ENCODE data around the gene SELENON. TPM values are rescaled to one million over a fixed set of nuclear protein-coding genes. Genes with fewer than 3 reads are reported as not detected.
A peak's percentile ranks its signal among the peaks of the same experiment; 100 is the strongest.

SELENON gene
- total RNA-seq, 1 donor from 2014 or later = 95.9 TPM

- Histone ChIP-seq H3K9me3 (no peaks in the 10 kb centered on the region), H3K4me1 (no peaks in the 10 kb centered on the region), H3K27ac (no peak overlapping the region), H3K27me3 (no peaks in the 10 kb centered on the region), H3K36me3 (no peaks in the 10 kb centered on the region), H3K4me3 (no peak overlapping the region)
- no peak for TF ChIP-seq CTCF (IDR thresholded peaks at IDR 0.05)
- ATAC-seq (no peak), DNase-seq (no peak)
- intact Hi-C loops (cut with DNase I) = no loop called here
Measured at GRCh38 chr1:25864434-25864833, 64.4 kb downstream of the SELENON start.

- Histone ChIP-seq H3K27me3 (no peaks in the 10 kb centered on the region), H3K36me3 (no peaks in the 10 kb centered on the region), H3K4me3 (no peak overlapping the region), H3K4me1 (peaks cover 4% of the 10 kb centered on the region), H3K27ac (no peak overlapping the region), H3K9me3 (no peaks in the 10 kb centered on the region)
- ATAC-seq (no peak), DNase-seq (no peak)
- no peak for TF ChIP-seq CTCF (IDR thresholded peaks at IDR 0.05)
- intact Hi-C loops (cut with DNase I) = no loop called here
Measured at GRCh38 chr1:25866288-25866687, 66.3 kb downstream of the SELENON start.

GRCh38 chr1:25867210-25867991 is 67.4 kb downstream of the SELENON start:
- ATAC-seq (peak; percentile 40), DNase-seq (no peak)
- no peak for TF ChIP-seq CTCF (IDR thresholded peaks at IDR 0.05)
- Histone ChIP-seq H3K27me3 (no peaks in the 10 kb centered on the region), H3K4me1 (peaks cover 16% of the 10 kb centered on the region), H3K4me3 (no peak overlapping the region), H3K36me3 (no peaks in the 10 kb centered on the region), H3K9me3 (no peaks in the 10 kb centered on the region), H3K27ac (no peak overlapping the region)
- intact Hi-C loops (cut with DNase I) = no loop called here

Other genes with a start within 250 kb of the SELENON start
- 19.7 TPM for gene MAN1C1, start 183.4 kb upstream of the SELENON start, total RNA-seq
- 46.0 TPM for gene MTFR1L, start 19.8 kb downstream of the SELENON start, total RNA-seq
- not detected for gene AUNIP, start 59.3 kb downstream of the SELENON start, total RNA-seq
- gene PAQR7, start 75.5 kb downstream of the SELENON start, total RNA-seq = 10.8 TPM
- 42.5 TPM for gene STMN1, start 106.2 kb downstream of the SELENON start, total RNA-seq
- gene PAFAH2, start 197.9 kb downstream of the SELENON start, total RNA-seq = 22.6 TPM
- gene EXTL1, start 221.6 kb downstream of the SELENON start, total RNA-seq = 0.49 TPM
- not detected for gene SLC30A2, start 245.9 kb downstream of the SELENON start, total RNA-seq